HG03280 (cell line): ENCODE measurements around the gene NACC2.

ENCODE experiments used
- ATAC-seq: cut with Tn5 transposase; IDR thresholded peaks from one replicate; pipeline ENCODE4 v1.9.1; 2021; ENCODE audit warnings: mild to moderate bottlenecking, moderate library complexity; ENCODE audit not compliant: unreplicated experiment

Gene NACC2

DNA sequence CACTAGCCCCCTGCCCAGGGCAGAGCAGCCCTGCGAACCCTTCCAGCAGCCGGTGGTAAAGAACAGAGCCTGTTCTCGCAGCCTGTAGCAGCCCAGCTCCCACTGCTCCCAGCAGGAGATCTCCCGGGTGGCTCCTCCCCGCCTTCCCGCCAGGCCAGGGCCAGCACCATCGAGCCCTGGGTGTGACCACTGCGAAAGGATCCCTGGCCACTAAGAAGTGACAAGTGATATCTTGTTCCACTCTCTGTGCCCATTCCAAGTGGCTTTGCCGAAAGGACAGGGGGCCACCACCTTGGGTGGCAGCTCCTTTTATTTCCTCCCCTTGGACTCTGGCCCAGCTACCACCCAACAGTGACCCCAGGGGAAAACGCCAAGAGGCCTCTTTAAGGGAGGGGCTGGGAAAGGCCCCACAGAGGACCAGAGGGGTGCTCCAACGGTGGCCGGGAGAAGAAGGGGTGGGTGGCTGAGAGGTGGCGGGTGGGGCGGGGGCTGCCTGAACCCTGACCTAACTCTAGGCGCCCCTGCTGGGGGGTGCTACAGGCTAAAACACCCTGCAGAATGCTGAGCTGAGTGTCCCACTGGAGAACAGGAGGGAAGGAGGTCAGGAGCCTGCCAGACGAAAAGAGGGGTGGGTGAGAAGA, 1.6 kb downstream of the NACC2 start:
- ATAC-seq, result no peak

DNA sequence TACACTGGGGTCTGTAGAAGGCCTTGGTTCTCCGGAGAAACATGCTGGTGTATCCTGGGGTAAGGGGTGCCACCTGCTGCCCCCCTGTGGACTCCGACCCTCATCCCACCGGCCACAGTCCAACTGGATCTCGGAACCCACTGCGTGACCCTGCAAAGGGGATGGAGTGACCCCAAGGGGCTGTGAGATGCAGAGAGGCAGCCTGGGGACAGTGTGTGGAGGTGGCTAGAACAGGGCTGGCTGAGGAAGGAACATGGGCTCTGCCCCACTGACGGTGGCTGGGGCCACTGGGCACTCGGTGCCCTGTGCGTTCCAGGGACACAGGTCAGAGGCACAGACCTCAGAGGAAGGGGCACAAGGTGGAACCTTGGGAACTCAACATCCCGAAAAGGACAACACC, 2.3 kb downstream of the NACC2 start:
- ATAC-seq, result no peak

DNA sequence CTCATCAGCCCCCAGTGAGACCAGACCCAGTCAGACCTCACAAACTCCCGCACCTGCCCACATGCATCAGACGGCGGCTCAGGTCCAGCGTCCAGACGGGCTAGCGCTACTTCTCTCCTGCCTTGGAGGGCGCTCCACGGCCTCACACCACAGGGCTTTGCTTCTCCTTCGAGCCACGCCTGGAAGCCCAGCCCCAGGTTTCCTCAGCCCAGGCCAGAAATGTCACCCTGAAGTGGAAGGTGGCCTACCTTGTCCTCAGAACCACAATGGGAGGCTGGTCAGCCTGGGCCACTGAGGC, 2.8 kb downstream of the NACC2 start:
- no peak for ATAC-seq

DNA sequence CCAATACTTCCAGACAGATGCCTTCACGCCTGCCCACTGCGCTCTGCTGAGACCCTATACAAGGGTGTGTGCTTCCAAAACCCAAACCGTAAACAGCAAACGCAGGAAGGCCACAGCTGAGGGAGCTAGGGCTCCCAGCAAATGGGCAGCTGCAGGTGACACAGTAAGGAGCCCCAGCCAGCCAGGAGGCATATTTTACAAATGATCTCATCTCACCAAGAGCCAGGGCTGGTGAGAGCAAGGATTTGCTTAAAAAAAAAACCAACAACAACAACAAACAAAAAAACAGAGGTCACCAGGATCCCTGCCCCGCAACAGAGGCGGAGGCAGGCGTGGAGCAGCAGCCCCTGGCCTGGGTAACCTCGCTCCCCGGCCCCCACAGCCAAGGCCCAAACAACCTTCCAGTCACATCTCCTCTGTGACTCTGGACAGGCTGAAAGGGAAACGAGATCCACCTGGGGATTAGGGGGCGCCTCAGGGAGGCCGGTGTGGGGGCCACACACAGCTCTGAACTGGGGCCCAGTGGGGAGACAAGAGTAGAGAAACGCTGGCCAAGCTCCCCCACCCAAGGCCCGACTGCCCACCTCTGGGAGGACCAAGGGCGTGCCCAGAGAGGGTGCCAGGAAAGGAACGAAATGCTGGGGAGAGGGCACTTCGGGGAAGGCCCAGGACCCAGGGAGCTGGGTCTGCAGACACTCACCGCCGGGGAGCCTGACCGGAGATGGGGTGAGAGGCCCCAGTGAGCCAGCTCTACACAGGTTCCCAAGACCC, 3.3 kb downstream of the NACC2 start:
- no peak for ATAC-seq

DNA sequence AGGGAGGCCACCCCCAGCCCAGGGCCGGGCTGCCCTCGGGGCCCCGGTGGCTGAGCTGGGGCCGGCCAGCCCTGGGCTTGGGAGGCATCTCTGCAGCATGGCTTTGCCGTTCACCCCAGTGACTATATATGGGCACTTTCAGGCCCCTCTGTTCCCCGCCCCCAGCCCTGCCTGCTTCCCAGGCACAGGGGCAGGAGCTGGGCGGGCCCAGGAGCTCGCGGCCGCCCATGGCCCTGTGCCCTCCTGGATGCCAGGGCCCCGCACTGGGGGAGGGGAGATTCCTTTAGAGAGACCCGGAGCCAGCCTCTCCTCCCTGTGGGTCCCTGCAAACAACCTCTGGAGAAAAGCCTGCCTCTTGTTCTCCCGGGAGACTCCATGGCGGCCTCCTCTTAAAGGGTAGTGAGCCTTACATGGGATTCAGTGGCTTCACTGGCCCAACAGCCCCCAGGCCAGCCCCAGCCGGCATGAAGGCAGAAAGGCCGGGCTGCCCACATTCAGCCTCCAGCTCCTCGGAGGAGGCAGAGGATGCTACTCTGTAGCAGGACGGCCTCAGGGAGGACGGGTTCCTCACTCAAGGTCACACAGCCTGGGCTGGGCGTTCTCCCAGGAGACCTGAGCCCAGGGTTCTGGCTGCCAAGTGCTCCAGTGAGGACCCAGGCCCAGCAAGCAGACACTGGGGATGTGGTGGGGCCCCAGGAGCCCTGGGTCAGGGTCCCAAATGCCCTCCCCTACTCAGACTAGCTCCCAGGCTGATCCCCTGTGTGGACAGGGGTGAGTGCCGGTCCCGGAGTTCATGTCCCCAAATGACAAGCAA, 4.1 kb downstream of the NACC2 start:
- ATAC-seq, result no peak

DNA sequence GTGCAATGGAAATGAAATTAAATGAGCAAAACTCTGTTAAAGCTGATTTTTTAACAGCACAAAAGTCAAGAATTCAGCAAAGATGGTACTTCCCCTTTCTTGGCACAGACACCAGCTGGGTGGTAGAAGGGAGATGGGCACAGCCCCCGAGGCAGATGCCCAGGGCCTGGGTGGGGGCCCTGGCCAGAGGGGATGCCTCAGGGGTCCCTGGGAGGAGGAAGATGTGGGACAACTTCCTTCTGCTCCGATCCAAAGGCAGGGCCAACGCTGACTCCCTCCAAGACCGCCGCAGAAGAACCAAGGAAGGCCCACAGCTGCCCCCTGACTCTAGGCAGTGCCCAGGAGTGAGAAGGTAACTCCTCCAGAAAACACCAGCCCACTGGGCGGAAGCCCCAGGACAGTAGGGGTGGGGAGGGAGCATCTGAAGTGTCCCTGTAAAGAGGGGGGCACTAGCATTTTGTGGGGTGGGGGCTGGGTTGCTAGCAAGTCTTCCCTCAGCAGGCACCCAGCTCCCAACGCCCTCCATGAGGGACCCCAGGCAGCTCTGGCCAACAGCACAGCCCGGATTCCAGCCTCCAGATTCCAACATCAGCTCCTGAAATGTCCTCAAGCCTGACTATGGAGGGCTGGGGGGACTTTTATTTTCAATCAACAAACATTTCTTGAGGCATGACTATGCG, 4.9 kb downstream of the NACC2 start:
- no peak for ATAC-seq

DNA sequence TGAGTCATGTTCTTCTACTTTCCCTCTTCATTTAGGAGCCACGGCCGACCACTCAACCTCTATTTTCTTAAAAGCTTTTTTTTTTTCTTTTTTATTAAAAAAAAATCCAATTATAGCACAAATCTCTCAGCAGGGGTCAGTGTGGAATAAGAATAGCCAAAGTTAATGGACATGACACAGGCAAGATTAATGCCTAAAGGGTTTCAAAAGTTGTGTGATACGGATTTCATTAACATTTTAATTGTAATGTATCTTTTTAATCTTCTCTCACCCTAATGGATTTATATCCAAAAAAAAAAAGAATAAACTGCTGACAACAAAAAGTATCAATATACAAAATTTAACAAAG, 5.4 kb downstream of the NACC2 start:
- ATAC-seq, result no peak

DNA sequence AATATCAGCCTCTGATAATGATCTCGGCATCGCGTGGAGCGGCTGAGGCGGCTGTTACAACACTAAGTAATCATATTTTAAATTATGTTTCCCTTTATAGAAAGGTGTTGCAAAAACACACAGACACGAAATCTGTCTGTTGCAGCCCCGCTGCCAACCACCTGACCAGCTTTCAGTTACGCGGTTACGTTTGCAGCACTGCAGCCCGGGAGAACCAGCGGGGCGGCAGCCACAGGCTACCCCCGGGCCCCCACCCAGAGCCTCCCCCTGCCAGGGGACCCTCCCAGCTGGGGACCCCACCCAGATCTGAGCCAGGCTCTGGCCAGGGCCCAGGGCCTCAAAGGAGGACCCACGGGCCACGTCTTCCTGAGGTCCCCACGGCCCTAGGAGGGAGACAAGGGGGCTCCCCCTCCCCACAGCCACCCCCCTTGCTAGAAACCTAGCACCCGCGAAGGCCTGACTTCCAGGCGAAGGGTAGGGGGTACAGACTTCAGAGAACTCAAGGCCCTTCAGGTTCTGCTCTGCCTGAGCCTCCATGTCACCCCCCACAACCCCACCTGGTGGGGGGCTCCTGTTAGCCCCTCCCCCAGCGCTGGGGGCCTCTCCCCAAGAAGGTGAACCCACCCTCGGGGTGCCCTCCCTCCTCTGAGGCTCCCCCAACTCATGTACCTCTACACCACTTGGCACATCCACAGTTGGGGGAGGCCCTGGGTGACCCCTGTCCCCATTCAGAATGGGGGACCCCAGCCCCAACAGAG, 6.0 kb downstream of the NACC2 start:
- ATAC-seq, result no peak

DNA sequence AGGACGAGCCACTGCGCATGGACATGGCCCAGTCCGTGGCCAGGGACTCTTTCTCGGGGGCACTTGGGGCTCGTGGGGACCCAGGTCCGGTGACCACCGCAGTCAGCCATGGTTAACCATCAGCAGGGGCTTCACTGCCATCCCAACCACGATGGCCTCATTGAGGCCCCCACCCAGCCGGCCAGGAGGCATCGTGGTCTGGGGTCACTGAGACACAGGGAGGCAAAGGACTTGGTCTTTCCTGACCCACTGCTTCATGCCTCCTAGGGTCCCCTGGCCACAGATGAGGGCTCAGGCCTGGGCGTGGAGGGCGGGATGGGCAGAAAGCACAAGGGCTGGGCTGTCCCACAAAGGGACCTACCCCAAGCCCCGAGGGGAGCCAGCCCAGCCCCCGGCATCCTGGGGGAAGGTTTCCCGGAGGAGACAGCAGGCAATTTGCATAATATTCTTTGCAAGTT, 6.6 kb downstream of the NACC2 start:
- ATAC-seq, result no peak

DNA sequence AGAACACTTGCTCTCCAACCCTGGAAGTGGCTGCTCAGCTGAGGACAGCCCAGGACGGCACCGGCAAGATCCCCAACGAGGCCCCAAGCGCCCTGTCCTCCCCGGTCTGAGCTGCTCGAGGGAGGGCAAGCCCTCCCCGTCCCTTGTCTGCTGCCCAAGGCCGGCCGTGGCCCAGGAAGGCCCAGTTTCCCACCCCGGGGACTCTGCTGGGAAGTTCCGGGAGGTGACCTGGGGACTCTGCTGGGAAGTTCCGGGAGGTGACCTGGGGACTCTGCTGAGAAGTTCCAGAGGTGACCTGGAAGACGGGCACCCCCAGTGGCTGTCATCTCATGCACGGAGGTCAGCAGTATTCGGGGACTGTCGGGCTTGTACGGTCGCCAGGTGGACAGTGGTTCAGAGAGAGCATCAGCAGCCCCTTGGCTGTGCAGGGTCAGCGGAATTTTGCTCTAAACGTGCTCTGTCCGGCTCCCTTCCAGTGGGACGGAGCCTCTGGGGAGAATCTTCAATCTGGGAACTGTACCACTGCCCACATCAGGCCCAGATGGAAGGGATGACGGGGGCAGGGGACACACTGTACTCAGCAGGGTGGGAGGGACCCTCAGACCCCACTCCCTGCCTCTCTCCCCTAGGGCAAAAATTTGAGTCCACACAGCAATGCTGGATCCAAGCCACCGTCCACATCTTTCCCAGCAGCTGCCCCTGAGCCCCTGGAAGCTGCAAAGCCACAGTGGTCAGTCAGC, 7.2 kb downstream of the NACC2 start:
- ATAC-seq, result no peak

DNA sequence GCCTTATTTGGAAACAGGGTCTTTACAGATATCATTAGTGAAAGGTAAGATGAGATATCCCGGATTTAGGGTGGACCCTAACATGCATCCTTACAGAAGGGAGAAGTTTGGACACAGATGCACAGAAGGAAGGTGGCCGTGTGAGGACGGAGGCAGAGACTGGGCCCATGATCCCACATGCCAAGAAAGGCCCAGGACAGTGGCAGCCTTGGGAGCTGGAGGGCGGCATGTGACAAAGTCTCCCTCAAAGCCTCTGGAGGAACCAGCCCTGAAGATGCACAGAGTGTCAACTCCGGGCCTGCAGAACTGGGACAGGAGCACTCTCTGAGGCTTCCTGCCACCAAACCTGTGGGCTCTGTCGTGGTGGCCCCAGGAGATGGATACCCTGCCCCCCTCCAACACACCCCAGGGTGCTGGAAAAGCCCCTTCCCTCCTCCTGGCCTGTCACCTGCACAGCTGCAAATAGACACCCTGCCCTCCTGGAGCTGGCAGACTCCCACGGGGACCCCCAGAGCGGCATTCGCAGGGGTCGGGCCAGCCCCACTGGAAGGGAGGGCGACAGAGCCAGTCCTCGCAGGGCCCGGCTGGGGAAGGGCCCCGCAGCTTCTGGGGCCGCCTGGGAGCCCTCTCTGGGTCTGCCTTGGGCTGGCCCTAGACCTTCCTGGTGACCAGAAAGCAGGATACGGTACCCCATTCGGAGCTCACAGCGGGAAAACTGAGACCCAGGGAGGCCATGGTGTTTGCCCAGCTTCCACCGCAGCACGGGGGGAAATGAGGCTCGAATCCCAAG, 7.9 kb downstream of the NACC2 start:
- ATAC-seq, result no peak

DNA sequence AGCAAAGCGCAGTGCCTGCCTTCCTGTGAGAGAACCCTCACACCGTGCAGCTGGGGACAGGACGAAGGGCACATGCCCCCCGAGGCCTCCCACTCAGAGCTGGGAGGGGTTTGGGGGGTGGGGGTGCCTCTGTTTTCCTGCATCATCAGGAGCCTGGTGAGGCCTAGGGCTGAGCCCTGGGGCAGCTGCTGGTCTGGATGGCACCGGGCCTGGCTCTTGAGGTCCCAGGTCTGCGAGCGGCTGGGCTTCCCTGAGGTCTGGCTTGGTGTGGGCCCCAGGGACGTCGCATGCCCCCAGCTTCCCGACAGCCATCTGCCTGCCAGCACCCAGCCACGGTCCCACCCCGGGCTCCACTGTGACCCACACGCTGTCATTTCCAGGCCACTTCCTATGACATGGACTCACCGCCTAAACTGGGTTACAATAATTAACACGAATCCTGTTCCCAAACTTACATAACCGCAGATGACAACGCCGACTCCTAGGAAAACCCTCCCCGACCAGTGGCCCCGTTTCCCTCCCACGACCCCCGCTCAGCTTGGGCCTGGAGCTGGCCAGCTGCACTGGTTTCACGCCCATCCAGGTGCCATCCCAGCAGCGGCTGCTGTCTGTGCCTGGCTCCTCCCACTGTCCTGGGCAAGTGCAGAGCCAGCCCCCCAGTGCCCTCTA, 8.7 kb downstream of the NACC2 start:
- no peak for ATAC-seq

DNA sequence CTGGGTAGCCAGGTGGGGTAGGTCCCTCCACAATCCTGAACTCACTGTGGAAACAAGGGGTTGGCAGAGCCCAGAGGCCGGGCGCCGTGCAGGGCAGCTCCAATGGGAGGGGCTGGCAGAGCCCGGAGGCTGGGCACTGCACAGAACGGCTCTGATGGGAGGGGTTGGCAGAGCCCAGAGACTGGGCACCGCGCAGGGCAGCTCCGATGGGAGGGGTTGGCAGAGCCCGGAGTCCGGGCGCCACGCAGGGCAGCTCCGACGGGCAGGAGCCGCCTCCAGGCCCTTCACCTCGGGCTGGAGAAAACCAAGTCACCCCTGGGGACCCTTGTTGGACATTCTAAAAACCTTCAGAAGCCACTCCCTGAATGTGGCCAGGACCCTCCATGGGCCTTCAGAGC, 9.3 kb downstream of the NACC2 start:
- no peak for ATAC-seq

DNA sequence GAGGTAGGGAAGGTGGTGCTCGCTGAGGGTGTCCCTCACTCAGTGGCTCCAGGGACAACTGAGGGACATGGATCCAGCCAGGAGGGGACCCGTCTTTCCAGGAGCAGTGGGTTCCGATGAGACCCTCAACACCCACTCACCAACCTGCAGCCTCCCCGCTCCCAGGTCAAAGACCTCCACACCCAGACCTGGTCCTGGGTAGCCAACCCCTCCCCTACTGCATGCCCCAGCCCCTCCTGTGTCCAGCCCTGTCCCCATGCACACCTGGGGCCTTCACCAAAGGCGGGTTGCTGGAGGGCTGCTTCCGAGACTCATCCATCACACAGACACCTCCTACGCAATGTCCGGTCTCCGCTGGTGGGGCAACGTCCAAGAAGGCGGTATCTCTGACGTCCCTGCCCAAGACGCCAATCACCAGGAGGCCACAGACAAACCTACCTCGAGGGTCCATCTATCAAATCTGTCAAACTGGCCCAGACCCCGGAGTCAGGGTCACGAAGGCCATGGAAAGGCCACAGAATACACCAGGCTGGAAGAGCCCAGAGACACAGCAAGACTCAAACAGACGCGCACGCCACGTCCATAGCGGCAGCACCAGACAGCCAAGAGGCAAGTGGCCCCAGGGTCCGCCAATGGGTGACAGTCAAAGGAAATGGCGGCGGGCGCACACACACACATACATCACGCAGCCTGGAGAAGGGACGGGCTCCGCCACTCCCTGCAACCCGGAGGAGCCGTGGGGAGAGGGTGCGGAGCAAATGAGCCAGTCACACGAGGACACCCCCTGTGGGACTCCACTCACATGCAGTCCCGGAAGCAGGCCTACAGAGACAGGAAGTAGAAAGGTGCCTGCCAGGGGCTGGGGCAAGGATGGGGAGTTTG, 10.8 kb downstream of the NACC2 start:
- ATAC-seq, result no peak

DNA sequence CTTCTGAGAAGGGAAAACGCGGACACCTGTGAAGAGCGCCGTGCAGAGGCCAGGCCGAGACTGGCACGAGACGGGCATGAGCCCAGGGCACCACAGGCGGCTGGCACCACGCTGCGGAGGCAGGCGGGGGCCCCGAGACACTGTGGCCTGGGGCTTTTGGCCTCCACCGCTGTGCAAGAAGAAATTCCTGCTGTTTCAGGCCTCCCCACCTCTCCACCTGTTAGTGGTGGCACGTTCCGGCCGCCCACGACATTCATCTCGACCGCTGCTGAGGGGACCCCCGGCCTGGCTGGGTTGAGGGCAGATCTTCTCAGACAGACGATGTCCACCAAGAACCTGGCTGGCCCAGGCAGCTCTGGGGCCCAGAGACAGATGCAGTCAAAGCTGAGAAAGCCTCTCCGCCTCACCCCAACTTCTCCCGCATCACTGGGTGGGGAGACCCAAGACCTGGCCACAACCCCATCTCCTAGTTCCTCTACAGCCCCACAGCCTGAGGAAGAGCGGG, 11.5 kb downstream of the NACC2 start:
- ATAC-seq, result no peak

DNA sequence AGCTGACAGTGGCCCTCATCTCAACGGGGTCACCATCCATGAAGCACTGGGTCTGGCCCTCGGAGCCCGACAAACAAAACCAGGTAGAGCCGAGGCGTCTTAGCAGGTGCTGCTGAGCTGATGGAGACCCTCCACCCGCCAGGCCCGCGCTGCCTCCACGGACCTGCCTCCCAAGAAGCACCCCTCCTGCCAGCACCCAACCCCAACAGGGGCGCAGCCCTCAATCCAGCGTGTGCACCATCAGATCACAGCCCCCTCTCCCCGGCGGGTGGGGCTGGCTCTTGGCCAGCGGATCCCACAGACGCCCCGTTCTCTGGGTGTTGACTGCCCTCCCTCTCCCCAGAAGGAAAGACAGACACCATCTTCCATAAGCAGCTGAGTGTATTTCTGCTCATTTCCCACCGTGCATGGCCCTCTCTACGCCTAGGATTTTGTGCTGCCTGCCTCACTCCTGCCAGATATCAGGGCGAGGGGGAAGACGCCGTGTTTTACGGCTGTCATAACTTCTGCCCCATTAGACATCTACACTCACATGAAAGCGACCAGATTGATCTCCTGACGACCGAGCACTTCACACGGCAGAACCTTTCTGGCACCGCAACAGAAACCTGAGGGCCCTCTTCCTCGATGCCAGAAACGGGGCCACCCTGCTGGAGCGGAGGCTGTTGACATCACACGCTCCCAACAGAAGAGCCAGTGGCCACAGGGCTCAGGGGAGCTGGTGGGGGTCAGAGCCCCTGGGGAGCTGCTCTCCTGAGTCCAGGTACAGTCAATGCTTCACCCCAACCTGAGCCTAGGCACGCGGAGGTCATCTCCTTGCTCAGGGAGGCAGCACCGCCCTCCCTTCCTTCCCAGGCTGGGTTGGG, 12.4 kb downstream of the NACC2 start:
- no peak for ATAC-seq
